NB4 (cell line): ENCODE results near the gene ENHO.

Experiments
- POLR2A ChIP-seq: IDR thresholded peaks from 2 replicates; pipeline ENCODE4 v1.6.1; 2011; ENCODE audit warnings: mild to moderate bottlenecking; ENCODE audit not compliant: insufficient read length; ENCODE audit errors: extremely low read depth
- TF ChIP-seq, protein P1 (sequence below): IDR thresholded peaks from one replicate; pipeline ENCODE4 v1.5.1; 2012; ENCODE audit warnings: low read depth, low read length
- TF ChIP-seq, protein P2 (sequence below): IDR thresholded peaks from 2 replicates; pipeline ENCODE4 v1.6.1; 2011; ENCODE audit warnings: low read depth, low read length

DNA sequence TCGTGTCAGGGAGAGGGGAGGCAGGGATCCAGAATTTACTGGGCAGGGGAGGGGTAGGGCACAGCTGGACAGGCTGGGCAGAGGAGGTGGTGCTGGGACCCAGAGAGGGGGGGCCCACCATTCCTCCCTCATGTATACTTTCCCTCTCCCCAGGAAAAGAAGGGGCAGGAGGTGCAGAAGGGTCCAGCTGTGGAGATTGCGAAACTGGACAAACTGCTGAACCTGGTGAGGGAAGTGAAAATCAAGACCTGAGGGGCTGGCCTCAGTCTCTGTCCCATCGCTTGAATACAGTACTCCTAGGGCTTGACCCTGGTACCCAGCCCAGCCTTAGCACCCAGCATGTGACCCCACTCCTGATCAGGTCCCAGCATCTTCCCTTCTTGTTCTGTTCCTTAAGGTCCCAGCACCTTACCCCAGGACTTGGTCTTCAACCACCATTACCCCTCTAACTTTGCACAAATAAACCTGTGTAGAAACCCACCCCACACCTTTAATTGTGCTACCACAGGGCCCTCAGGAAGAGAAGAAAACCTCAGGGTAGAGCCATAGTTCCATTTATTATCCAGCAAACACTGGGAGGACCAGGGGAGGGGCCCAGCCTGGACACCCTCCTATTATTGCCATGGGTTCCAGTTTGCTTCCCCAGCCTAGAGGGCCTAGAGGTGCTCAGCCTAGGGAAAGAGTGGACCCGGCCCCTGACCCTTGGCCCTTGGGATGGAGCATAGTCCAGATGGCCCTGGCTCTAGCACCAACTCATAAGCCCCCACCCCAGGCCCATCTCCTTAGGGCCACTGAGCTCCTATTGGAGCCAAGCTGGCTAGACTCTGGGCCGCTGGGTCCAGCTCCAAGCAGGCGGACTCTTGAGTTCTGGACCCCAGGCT lies 2.0 kb downstream of the ENHO start:
- TF ChIP-seq, protein P1, sequence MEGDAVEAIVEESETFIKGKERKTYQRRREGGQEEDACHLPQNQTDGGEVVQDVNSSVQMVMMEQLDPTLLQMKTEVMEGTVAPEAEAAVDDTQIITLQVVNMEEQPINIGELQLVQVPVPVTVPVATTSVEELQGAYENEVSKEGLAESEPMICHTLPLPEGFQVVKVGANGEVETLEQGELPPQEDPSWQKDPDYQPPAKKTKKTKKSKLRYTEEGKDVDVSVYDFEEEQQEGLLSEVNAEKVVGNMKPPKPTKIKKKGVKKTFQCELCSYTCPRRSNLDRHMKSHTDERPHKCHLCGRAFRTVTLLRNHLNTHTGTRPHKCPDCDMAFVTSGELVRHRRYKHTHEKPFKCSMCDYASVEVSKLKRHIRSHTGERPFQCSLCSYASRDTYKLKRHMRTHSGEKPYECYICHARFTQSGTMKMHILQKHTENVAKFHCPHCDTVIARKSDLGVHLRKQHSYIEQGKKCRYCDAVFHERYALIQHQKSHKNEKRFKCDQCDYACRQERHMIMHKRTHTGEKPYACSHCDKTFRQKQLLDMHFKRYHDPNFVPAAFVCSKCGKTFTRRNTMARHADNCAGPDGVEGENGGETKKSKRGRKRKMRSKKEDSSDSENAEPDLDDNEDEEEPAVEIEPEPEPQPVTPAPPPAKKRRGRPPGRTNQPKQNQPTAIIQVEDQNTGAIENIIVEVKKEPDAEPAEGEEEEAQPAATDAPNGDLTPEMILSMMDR, result no peak
- no peak for TF ChIP-seq POLR2A
- TF ChIP-seq, protein P2, sequence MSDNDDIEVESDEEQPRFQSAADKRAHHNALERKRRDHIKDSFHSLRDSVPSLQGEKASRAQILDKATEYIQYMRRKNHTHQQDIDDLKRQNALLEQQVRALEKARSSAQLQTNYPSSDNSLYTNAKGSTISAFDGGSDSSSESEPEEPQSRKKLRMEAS, result no peak
